NCI-H1105 treated with DMSO at 0.1 percent for 48 hours (cell line): ENCODE data around the gene COTL1.

ENCODE experiments used
- DNase-seq: peaks from one replicate; lab custom pipeline; 2025; lab: John Stamatoyannopoulos, UW

Gene COTL1, protein sequence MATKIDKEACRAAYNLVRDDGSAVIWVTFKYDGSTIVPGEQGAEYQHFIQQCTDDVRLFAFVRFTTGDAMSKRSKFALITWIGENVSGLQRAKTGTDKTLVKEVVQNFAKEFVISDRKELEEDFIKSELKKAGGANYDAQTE

DNA sequence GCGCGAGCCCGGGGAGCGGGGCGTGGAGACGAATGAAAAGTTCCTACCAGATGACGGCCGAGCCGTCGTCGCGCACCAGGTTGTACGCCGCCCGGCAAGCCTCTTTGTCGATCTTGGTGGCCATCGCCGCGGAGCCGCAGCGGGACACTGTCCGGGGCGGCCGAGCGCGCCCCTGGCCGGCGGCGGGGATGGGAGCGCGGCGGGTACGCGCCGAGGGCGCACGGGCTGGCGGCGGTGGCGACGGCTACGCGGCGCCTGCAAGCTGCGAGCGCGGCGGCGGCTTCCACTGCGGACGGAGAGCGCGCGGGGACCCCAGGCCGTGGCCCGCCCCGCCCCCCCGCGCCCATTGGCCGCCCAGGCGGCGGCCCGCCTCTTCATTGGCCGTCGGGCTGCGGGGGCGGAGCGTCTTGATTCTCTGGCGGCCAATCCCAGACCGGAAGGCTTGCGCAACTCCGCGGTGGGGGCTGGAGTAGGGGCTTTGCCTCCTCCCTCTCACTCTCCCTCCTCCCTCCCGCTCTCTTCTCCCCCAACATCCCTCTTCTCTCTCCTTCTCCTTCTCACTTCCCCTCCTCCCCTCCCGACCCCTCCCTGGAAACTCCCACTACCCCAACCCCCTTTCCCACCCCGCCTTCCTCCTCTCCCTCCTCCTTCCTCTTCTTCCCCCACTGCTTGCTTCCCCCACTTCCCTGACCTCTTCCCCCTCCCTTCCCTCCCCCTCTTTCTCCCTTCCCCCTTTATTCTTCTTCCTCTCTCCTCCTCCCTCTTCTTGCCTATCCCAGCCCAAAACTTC, at the start of gene COTL1:
COTL1 (minus strand) TSS at position 288 of the 790 bp plus-strand sequence; CDS start at position 124, 164 bp downstream.
- peak; percentile 84 for DNase-seq

DNA sequence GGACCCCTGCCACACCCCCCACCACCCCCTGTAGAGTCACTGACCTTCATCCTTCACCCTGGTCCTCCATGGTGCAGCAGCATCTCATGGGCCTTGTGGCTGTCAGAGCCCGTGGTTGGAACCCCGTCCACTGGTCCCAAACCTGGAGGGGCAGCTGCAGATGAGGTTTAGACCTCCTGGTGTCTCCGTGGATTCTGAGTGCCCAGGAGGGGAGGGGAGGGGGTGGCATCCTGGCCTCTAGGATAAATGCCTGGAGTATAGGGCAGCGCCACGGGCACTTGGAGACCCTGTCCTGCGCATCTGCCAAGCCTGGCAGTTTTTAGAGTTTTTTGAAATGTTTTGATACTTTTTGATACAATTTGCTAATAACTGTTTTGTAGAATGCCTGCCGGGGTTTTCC, 48.0 kb upstream of the COTL1 start:
- no peak for DNase-seq

DNA sequence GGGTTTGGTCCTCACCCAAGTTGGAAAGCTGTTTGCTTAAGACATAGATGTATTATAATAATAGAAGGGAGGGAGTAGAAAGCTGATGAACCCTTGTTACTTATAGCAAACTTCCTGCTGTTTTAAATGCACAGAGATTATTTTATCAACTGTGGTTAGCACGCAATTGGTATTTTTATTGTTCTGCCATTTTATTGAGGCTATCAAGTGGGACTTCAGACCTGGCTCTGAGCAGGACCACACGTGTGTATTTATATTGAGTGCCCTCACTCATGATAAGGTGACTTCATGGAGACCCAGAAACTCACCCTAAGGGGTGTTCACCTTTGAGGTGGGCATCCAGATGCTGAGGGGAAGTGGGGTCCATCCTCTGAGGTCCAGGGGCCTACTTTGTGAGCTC, 47.5 kb upstream of the COTL1 start:
- DNase-seq, result no peak

GRCh38 chr16:84663433-84664101, 45.7 kb upstream of the COTL1 start:
- DNase-seq, result no peak

DNA sequence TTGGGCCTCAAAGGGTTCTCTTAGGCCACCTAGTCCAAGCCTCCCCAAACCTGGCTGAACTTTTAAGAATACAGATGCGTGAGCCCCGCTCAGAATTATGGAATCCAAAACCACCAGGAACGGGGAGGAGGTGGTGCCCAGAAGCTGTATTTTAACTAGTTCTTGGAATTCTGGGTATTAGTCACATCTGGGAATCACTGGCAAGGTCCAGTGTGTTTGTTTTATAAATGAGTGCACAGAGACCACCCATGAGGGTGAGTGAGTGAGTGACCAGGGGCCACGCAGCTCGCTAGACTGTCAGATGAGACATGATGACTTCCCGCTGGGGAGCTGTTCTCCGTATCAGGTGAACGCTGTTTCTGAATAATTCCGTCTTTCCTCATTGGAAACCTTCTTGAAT, 44.6 kb upstream of the COTL1 start:
- DNase-seq, result no peak

DNA sequence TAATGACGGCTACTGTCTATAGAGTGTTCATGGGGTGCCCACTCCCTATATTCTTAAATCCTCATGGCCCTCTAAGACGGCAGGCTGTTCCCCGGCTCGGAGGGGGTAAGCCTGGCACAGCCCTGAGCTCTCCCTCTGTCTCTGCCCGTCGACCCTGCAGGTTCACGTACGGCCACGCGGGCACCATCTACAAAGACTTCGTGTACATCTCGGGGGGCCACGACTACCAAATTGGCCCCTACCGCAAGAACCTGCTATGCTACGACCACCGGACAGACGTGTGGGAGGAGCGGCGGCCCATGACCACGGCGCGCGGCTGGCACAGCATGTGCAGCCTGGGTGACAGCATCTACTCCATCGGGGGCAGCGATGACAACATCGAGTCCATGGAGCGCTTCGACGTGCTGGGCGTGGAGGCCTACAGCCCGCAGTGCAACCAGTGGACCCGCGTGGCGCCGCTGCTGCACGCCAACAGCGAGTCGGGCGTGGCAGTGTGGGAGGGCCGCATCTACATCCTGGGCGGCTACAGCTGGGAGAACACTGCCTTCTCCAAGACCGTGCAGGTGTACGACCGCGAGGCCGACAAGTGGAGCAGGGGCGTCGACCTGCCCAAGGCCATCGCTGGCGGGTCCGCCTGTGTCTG, 43.7 kb upstream of the COTL1 start:
- no peak for DNase-seq

DNA sequence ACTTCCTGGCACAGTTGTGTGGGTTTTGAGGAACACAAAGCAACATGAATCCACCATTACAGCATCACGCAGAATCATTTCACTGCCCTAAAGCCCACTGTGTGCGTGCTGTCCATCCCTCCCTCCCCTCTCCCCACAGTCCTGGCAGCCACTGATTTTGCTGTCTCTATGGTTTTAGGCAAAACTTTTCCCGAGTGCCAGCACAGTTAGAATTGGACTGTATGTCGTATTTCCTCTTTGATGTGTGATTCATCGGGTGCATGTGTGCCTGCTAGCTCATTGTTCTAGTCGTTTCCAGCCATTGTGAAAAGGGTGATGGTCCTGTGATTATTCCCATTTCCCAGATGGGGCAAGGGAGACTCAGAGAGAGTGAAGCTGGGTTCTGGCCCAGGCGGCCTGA, 43.1 kb upstream of the COTL1 start:
- no peak for DNase-seq

- DNase-seq, result no peak
Observed at GRCh38 chr16:84659656-84660300, 41.9 kb upstream of the COTL1 start.

DNA sequence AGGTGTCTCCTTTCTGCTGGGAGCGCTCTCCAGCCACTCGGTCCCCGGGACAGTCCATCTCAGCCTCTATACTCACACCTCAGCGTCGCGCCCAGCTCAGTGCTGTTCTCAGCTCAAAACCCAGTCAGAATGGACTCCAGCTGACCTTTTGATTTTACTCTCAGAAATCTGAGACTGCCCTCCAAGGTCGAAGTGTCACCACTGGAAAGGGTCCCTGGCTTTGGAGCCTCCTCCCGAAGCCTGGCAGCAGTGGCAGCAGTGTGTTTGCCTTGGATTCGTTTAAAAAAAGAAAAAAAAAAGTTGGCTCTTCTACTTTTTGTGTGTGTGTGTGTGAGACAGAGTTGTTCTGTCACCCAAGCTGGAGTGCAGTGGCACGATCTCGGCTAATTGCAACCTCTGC, 40.8 kb upstream of the COTL1 start:
- no peak for DNase-seq

GRCh38 chr16:84657229-84657837, 39.5 kb upstream of the COTL1 start:
- DNase-seq, result no peak

GRCh38 chr16:84656649-84657048, 38.8 kb upstream of the COTL1 start:
- DNase-seq, result no peak

- DNase-seq, result no peak
Observed at GRCh38 chr16:84654998-84655397, 37.1 kb upstream of the COTL1 start.

GRCh38 chr16:84654238-84654637, 36.4 kb upstream of the COTL1 start:
- no peak for DNase-seq

DNA sequence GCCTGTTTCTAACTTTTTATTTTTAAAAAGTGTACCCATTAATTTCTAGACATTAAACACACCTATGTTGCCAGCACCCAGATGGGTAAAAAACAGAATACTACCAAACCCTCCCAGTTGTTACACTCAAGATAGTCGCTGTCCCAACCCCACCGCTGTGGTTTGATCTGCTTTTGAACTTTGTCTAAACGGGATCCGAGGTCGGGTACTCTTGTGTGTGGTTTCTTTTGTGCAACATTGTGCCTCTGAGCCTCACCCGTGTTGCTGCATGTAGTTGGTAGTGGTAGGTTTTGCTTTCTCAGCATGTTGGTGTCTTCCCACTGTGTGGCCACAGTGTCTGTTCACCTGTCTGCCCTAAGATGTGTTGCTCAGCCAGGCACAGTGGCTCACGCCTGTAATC, 34.7 kb upstream of the COTL1 start:
- no peak for DNase-seq

- DNase-seq, result no peak
Observed at GRCh38 chr16:84650062-84650991, 32.4 kb upstream of the COTL1 start.

DNA sequence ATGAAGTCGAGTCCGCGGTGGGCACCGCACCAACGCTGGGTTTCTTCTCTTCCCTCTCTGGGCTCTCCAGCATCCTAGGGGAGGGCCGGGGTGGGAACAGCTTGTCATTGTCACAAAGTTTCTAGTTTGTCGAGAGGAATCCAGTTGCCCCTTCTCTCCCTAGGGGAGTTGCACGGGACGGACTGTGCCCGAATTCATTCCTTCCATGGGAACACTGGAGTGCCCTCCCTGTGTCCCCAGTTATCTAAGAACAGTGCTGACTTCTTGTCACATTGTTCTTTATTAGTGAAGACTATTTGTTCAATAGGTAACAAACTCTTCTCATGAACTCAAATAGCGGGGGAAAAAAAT, 31.6 kb upstream of the COTL1 start:
- no peak for DNase-seq

GRCh38 chr16:84648595-84649510, 31.0 kb upstream of the COTL1 start:
- DNase-seq, result no peak

- peak; percentile 10 for DNase-seq
Observed at GRCh38 chr16:84647828-84648594, 30.1 kb upstream of the COTL1 start, which contains the start of gene KLHL36. KLHL36 (plus strand) TSS chr16:84648511; CDS start chr16:84650868, 2,357 bp downstream.

GRCh38 chr16:84643674-84644073, 25.8 kb upstream of the COTL1 start:
- no peak for DNase-seq
